Ovary (tissue), 3 donors: ENCODE data around the gene AP3B1.

Experiments used
- POLR2A ChIP-seq: fragments of 450-650 bp; IDR thresholded peaks from one replicate; pipeline ENCODE4 v1.6.1; 2017; ENCODE audit warnings: antibody characterized with exemption, mild to moderate bottlenecking, moderate library complexity
- TF ChIP-seq, protein P1 (sequence below), 3 donors: fragments of 450-650 bp in 2 of 3; fragments of 200-600 bp in 1 of 3; IDR thresholded peaks; one replicate each; pipeline versions ENCODE4 v1.5.1 to v1.8.0; 2016 to 2022; ENCODE audit warnings: antibody characterized with exemption in 3 of 3, mild to moderate bottlenecking in 1 of 3
- donor health status: DM: no; HTN: no; CAD: no.

DNA sequence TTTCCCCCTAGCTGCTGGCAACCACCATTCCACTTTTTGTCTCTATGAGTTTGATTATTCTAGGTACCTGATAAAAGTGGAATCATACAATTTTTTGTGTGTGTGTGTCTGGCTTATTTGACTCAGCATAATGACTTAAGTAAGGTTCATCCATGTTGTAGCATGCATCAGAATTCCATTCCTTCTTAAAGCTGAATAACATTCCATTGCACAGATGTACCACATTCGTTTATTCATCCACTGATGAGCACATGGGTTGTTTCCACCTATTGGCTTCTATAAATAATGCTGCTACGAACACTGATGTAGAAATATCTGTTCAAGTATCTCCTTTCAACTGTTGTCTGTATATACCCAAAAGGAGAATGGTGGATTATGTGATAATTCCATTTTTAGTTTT, 33.7 kb downstream of the AP3B1 start:
- TF ChIP-seq, protein P1, sequence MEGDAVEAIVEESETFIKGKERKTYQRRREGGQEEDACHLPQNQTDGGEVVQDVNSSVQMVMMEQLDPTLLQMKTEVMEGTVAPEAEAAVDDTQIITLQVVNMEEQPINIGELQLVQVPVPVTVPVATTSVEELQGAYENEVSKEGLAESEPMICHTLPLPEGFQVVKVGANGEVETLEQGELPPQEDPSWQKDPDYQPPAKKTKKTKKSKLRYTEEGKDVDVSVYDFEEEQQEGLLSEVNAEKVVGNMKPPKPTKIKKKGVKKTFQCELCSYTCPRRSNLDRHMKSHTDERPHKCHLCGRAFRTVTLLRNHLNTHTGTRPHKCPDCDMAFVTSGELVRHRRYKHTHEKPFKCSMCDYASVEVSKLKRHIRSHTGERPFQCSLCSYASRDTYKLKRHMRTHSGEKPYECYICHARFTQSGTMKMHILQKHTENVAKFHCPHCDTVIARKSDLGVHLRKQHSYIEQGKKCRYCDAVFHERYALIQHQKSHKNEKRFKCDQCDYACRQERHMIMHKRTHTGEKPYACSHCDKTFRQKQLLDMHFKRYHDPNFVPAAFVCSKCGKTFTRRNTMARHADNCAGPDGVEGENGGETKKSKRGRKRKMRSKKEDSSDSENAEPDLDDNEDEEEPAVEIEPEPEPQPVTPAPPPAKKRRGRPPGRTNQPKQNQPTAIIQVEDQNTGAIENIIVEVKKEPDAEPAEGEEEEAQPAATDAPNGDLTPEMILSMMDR (IDR thresholded peaks at IDR 0.05) = no peak
- TF ChIP-seq POLR2A = no peak
